ENCODE data around the gene UGT3A1. TPM values are rescaled to one million over a fixed set of nuclear protein-coding genes. Genes with fewer than 3 reads are reported as not detected.

The UGT3A1 gene
- total RNA-seq, 1 experiment from 2014 or later: 2.1 TPM

DNA sequence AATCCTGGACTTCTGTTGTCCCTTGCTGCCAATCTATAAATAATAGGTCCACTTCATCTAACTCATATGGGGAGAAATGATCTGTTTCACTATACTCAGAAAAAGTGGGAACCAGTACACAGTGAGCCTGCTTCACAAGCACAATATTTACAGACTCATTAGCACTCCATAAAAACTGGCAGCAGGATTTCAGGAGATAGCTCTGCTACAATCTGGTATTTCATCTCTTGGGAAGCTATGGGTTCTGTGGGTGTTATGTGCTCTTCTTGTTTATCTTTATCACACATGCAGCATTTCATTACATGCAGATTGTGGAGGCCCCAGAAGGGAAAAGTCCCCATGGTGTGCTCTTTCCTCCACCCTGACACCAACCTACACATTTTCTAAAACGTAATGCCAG lies 42.3 kb upstream of the UGT3A1 start (continued):
- TF ChIP-seq, protein P1, sequence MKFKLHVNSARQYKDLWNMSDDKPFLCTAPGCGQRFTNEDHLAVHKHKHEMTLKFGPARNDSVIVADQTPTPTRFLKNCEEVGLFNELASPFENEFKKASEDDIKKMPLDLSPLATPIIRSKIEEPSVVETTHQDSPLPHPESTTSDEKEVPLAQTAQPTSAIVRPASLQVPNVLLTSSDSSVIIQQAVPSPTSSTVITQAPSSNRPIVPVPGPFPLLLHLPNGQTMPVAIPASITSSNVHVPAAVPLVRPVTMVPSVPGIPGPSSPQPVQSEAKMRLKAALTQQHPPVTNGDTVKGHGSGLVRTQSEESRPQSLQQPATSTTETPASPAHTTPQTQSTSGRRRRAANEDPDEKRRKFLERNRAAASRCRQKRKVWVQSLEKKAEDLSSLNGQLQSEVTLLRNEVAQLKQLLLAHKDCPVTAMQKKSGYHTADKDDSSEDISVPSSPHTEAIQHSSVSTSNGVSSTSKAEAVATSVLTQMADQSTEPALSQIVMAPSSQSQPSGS (CRISPR knock-in tag; IDR thresholded peaks at IDR 0.05; ENCODE audit: borderline replicate concordance, low read depth): no peak
- TF ChIP-seq E2F1 (CRISPR knock-in tag; IDR thresholded peaks at IDR 0.05): no peak
- TF ChIP-seq TEAD1 (CRISPR knock-in tag; IDR thresholded peaks at IDR 0.05): no peak

- ATAC-seq (no peak), DNase-seq (ENCODE audit: low spot score) (no peak)
- peaks cover 5% of the 10 kb centered on the region; the same call in 1 of the 2 replicates for H3K9me3 Mint-ChIP-seq
- H3K27ac Mint-ChIP-seq: no peak overlapping the region
- ChIA-PET POLR2A (no interaction called here), CTCF (interaction anchor here (2.0 kb wide), 1 partner anchor 69 kb away, joined by 6 read pairs; no protein-coding TSS in a partner anchor)
- no peaks in the 10 kb centered on the region for H3K36me3 Mint-ChIP-seq
- H3K4me1 Mint-ChIP-seq: no peaks in the 10 kb centered on the region
- H3K4me3 Mint-ChIP-seq: no peak overlapping the region
- H3K27me3 Mint-ChIP-seq (ENCODE audit: low read depth): no peaks in the 10 kb centered on the region; the same call in 1 of the 2 replicates
- TF ChIP-seq SOX15 (CRISPR knock-in tag; IDR thresholded peaks at IDR 0.05) (no peak), IRF1 (CRISPR knock-in tag; IDR thresholded peaks at IDR 0.05) (no peak), FOXJ3 (CRISPR knock-in tag; IDR thresholded peaks at IDR 0.05; ENCODE audit: borderline replicate concordance) (no peak)
Measured at GRCh38 chr5:36033047-36033446, 41.9 kb upstream of the UGT3A1 start.

GRCh38 chr5:36031223-36031622 lies 40.0 kb upstream of the UGT3A1 start:
- Mint-ChIP-seq H3K27me3 (ENCODE audit: low read depth) (no peaks in the 10 kb centered on the region; the same call in 1 of the 2 replicates), H3K36me3 (peaks cover 6% of the 10 kb centered on the region; the same call in 1 of the 2 replicates), H3K4me3 (no peak overlapping the region), H3K9me3 (peaks cover 17% of the 10 kb centered on the region), H3K4me1 (no peaks in the 10 kb centered on the region), H3K27ac (no peak overlapping the region)
- DNase-seq (ENCODE audit: low spot score) (no peak), ATAC-seq (no peak)
- TF ChIP-seq TP53 (CRISPR knock-in tag; IDR thresholded peaks at IDR 0.05): no peak
- no peak for TF ChIP-seq MYBL2 (CRISPR knock-in tag; IDR thresholded peaks at IDR 0.05)
- TF ChIP-seq SMAD3 (CRISPR knock-in tag; IDR thresholded peaks at IDR 0.05; ENCODE audit: borderline replicate concordance): no peak
- TF ChIP-seq ZNF423 (CRISPR knock-in tag; IDR thresholded peaks at IDR 0.05): no peak
- no peak for TF ChIP-seq MAX (CRISPR knock-in tag; IDR thresholded peaks at IDR 0.05)
- TF ChIP-seq, protein P2, sequence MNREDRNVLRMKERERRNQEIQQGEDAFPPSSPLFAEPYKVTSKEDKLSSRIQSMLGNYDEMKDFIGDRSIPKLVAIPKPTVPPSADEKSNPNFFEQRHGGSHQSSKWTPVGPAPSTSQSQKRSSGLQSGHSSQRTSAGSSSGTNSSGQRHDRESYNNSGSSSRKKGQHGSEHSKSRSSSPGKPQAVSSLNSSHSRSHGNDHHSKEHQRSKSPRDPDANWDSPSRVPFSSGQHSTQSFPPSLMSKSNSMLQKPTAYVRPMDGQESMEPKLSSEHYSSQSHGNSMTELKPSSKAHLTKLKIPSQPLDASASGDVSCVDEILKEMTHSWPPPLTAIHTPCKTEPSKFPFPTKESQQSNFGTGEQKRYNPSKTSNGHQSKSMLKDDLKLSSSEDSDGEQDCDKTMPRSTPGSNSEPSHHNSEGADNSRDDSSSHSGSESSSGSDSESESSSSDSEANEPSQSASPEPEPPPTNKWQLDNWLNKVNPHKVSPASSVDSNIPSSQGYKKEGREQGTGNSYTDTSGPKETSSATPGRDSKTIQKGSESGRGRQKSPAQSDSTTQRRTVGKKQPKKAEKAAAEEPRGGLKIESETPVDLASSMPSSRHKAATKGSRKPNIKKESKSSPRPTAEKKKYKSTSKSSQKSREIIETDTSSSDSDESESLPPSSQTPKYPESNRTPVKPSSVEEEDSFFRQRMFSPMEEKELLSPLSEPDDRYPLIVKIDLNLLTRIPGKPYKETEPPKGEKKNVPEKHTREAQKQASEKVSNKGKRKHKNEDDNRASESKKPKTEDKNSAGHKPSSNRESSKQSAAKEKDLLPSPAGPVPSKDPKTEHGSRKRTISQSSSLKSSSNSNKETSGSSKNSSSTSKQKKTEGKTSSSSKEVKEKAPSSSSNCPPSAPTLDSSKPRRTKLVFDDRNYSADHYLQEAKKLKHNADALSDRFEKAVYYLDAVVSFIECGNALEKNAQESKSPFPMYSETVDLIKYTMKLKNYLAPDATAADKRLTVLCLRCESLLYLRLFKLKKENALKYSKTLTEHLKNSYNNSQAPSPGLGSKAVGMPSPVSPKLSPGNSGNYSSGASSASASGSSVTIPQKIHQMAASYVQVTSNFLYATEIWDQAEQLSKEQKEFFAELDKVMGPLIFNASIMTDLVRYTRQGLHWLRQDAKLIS (CRISPR knock-in tag; IDR thresholded peaks at IDR 0.05; ENCODE audit: borderline replicate concordance): no peak
- no peak for TF ChIP-seq ATF3 (CRISPR knock-in tag; conservative IDR thresholded peaks at IDR 0.05)
- no peak for TF ChIP-seq OVOL2 (CRISPR knock-in tag; IDR thresholded peaks at IDR 0.05; ENCODE audit: borderline replicate concordance)
- TF ChIP-seq ZBTB43 (CRISPR knock-in tag; IDR thresholded peaks at IDR 0.05): no peak
- no peak for TF ChIP-seq RELA (CRISPR knock-in tag; IDR thresholded peaks at IDR 0.05; ENCODE audit: borderline replicate concordance)
- TF ChIP-seq CDX4 (CRISPR knock-in tag; IDR thresholded peaks at IDR 0.05; ENCODE audit: borderline replicate concordance): no peak
- no peak for TF ChIP-seq ETV6 (CRISPR knock-in tag; IDR thresholded peaks at IDR 0.05)
- TF ChIP-seq TCF7 (CRISPR knock-in tag; IDR thresholded peaks at IDR 0.05; ENCODE audit: low read depth): no peak
- no peak for TF ChIP-seq PRDM15 (CRISPR knock-in tag; IDR thresholded peaks at IDR 0.05)
- CTCF ChIA-PET: interaction anchor here (2.0 kb wide), 1 partner anchor 68 kb away, joined by 6 read pairs; no protein-coding TSS in a partner anchor
- POLR2A ChIA-PET: no interaction called here

Measured in WTC11 (cell line).